Measurements from ENCODE around the gene PPP2R2B. TPM values are rescaled to one million over a fixed set of nuclear protein-coding genes. Genes with fewer than 3 reads are reported as not detected.

PPP2R2B gene
- total and polyA plus RNA-seq, 2 of the 4 experiments (the other 2 are of a cell fraction): not detected

- TF ChIP-seq CHD1 (IDR thresholded peaks at IDR 0.05; ENCODE audit: low read depth, low read length) (no peak), FOS (IDR thresholded peaks at IDR 0.05; ENCODE audit: low read depth, low read length) (no peak), MAZ (IDR thresholded peaks at IDR 0.05; ENCODE audit: borderline replicate concordance, low read depth, low read length) (no peak), POLR2A (IDR thresholded peaks at IDR 0.05; ENCODE audit: low read depth, low read length) (no peak)
Observed at GRCh38 chr5:146788898-146789297, 89.7 kb downstream of the PPP2R2B start (continued).

- no peak overlapping the region for H2BK15ac ChIP-seq (ENCODE audit: low read depth, low read length)
- no peak overlapping the region for H4K5ac ChIP-seq (ENCODE audit: low read depth, low read length)
- no peak overlapping the region for H2AFZ ChIP-seq (replicated peaks; ENCODE audit: low read length, poor library complexity)
- H4K8ac ChIP-seq (ENCODE audit: low read depth in 2 of 2, low read length in 2 of 2): no peak overlapping the region
- H3K9me1 ChIP-seq (ENCODE audit: insufficient read depth, low read length): no peaks in the 10 kb centered on the region
- H4K91ac ChIP-seq (ENCODE audit: insufficient read depth, low read depth, low read length): no peak overlapping the region
- no peak overlapping the region for H3K56ac ChIP-seq (ENCODE audit: extremely low read depth, insufficient read depth, low read length)
- H3K36me3 ChIP-seq (ENCODE audit: control insufficient read depth, insufficient read depth, low read length): no peaks in the 10 kb centered on the region
- DNase-seq (no peak), ATAC-seq (ENCODE audit: low read depth) (no peak)
- H3K14ac ChIP-seq (replicated peaks; ENCODE audit: low read depth, low read length): no peak overlapping the region
- BruUV-seq (replicated peaks): no TSS peak
- H3K79me1 ChIP-seq (ENCODE audit: low read depth in 1 of 2, low read length in 2 of 2): no peaks in the 10 kb centered on the region
- H2BK120ac ChIP-seq (ENCODE audit: low read depth, low read length): no peak overlapping the region
- dilution Hi-C loops (cut with HindIII; ENCODE audit: low sequenced_read_pairs, unreplicated experiment): no loop called here
- whole genome bisulfite sequencing, 2 experiments (ENCODE audit: extremely low coverage in 2 of 2, insufficient read length in 1 of 2): 0% methylated on average over 3 of the region's 3 CpGs; no CpG with 5 or more reads in 1 of the 2 experiments
- in situ Hi-C loops (cut with MboI; ENCODE audit: low sequenced_read_pairs): no loop called here
- intact Hi-C loops (cut with micrococcal nuclease): no loop called here
- no peak overlapping the region for H3K9ac ChIP-seq (ENCODE audit: low read depth, low read length)
- H2BK20ac ChIP-seq (ENCODE audit: low read depth, low read length): no peak overlapping the region
- H2BK5ac ChIP-seq (ENCODE audit: low read depth, low read length, poor library complexity, severe bottlenecking): no peak overlapping the region
- H3K9me3 ChIP-seq (ENCODE audit: control insufficient read depth, insufficient read depth, low read length): no peaks in the 10 kb centered on the region
- no peak overlapping the region for H3K4me3 ChIP-seq (ENCODE audit: insufficient read depth, low read depth, low read length)
- no peak overlapping the region for H3K18ac ChIP-seq (ENCODE audit: low read depth, low read length)
- no peaks in the 10 kb centered on the region for H4K20me1 ChIP-seq (ENCODE audit: insufficient read depth, low read length)
- H2AK9ac ChIP-seq (replicated peaks; ENCODE audit: low read depth, low read length, poor library complexity): no peak overlapping the region
- H3K4me1 ChIP-seq (ENCODE audit: control insufficient read depth, insufficient read depth, low read length): no peaks in the 10 kb centered on the region
- H2AK5ac ChIP-seq (ENCODE audit: low read depth, low read length): no peak overlapping the region
- ChIA-PET POLR2A (ENCODE audit: unreplicated experiment) (no interaction called here), CTCF (no interaction called here)
- no peak overlapping the region for H3K4me2 ChIP-seq (ENCODE audit: low read depth, low read length)
- H3K27me3 ChIP-seq (ENCODE audit: control insufficient read depth, insufficient read depth, low read length): no peaks in the 10 kb centered on the region
- H3K23ac ChIP-seq (ENCODE audit: low read depth, low read length): no peak overlapping the region
- H3K4ac ChIP-seq (ENCODE audit: low read depth, low read length): no peak overlapping the region
- H3K27ac ChIP-seq (ENCODE audit: insufficient read depth, low read length): no peak overlapping the region
- TF ChIP-seq POLR2A (IDR thresholded peaks at IDR 0.05; ENCODE audit: low read depth, low read length) (no peak), RFX5 (IDR thresholded peaks at IDR 0.05; ENCODE audit: low read depth, low read length) (no peak), RCOR1 (IDR thresholded peaks at IDR 0.05; ENCODE audit: insufficient replicate concordance, low read length) (no peak), SMC3 (IDR thresholded peaks at IDR 0.05; ENCODE audit: low read depth, low read length) (no peak), CTCF (conservative IDR thresholded peaks at IDR 0.05; ENCODE audit: low read depth, low read length) (no peak), BHLHE40 (IDR thresholded peaks at IDR 0.05; ENCODE audit: low read depth, low read length) (no peak), NFE2L2 (IDR thresholded peaks at IDR 0.05; ENCODE audit: low read depth, low read length) (no peak), ELK1 (IDR thresholded peaks at IDR 0.05; ENCODE audit: borderline replicate concordance, low read depth, low read length) (no peak), CHD1 (IDR thresholded peaks at IDR 0.05; ENCODE audit: low read depth, low read length) (no peak), USF2 (IDR thresholded peaks at IDR 0.05; ENCODE audit: low read depth, low read length) (no peak), MXI1 (IDR thresholded peaks at IDR 0.05; ENCODE audit: borderline replicate concordance, low read depth, low read length) (no peak), MAFK (IDR thresholded peaks at IDR 0.05; ENCODE audit: low read depth, low read length) (no peak), CEBPB (IDR thresholded peaks at IDR 0.05; ENCODE audit: low read depth, low read length) (no peak), FOS (IDR thresholded peaks at IDR 0.05; ENCODE audit: low read depth, low read length) (no peak)
Observed at GRCh38 chr5:146785065-146785464, 93.5 kb downstream of the PPP2R2B start.
